Calu3 (cell line): ENCODE data around the gene COL8A2. TPM values are rescaled to one million over a fixed set of nuclear protein-coding genes. Genes with fewer than 3 reads are reported as not detected.

ENCODE experiments used
- BruUV-seq: library from RNA; stranded (reverse); fragments of 400-500 nt; replicated peaks from 2 replicates; lab custom pipeline; 2021; lab: Mats Ljungman, UMichigan
- CTCF ChIA-PET: fragments of 300-600 bp; sonication (Branson Sonifier 250); formaldehyde crosslinking; loops from one replicate; lab custom pipeline; 2022; ENCODE audit warnings: antibody characterized with exemption; lab: Charles Lee
- DNase-seq: peaks from one replicate; pipeline ENCODE4 v3.0.0; 2022
- H3K27ac Mint-ChIP-seq: one replicate; pipeline ENCODE4 v1.8.0; 2022; ENCODE audit warnings: mixed read lengths; ENCODE audit not compliant: unreplicated experiment
- H3K27me3 Mint-ChIP-seq: one replicate; pipeline ENCODE4 v1.8.0; 2022; ENCODE audit warnings: mixed read lengths; ENCODE audit not compliant: unreplicated experiment
- H3K36me3 Mint-ChIP-seq: one replicate; pipeline ENCODE4 v1.8.0; 2022; ENCODE audit warnings: mild to moderate bottlenecking, moderate library complexity, mixed read lengths; ENCODE audit not compliant: insufficient read depth, unreplicated experiment
- H3K4me1 Mint-ChIP-seq: one replicate; pipeline ENCODE4 v1.8.0; 2022; ENCODE audit warnings: mild to moderate bottlenecking, low read depth, mixed read lengths; ENCODE audit not compliant: unreplicated experiment
- H3K4me3 Mint-ChIP-seq: one replicate; pipeline ENCODE4 v1.8.0; 2022; ENCODE audit warnings: mild to moderate bottlenecking, low read depth, moderate library complexity, mixed read lengths; ENCODE audit not compliant: unreplicated experiment
- H3K9me3 Mint-ChIP-seq: one replicate; pipeline ENCODE4 v1.8.0; 2022; ENCODE audit warnings: low read depth, mixed read lengths; ENCODE audit not compliant: unreplicated experiment
- intact Hi-C: fragments of 100-400 bp; cut with micrococcal nuclease; formaldehyde crosslinking; loops from one replicate; pipeline ENCODE4 v1.10.0; 2022; ENCODE audit not compliant: unreplicated experiment
- total RNA-seq: library from RNA; stranded (reverse); gene quantifications from 2 replicates; pipeline ENCODE4 v1.2.3, GENCODE V29; 2022
- TF ChIP-seq, protein P1 (sequence below): fragments of 200-600 bp; IDR thresholded peaks from one replicate; pipeline ENCODE4 v1.8.0; 2022; ENCODE audit warnings: antibody characterized with exemption; ENCODE audit not compliant: unreplicated experiment

COL8A2 gene
- total RNA-seq, 1 experiment from 2014 or later, result not detected

DNA sequence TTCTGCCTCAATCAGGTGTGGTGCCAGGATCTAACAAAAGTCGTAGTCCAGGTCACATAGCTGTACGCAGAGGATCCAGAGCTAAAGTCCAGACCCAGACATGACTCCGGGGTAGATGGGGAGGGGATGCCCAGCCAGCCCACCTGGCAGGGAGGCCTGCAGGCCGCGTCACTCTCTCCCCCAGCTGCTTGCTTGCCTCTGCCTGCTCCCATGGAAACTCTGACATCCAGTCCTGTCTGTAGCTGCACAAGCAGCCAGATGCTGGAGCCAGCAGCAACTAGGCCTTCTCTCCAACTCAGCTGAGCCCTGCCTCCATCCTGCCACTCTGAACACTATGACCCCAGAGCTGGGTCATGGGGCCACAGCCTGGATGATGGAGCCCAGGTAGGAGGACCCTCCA lies 8.1 kb downstream of the COL8A2 start:
- Mint-ChIP-seq H3K27ac (no peak overlapping the region), H3K36me3 (no peaks in the 10 kb centered on the region), H3K4me1 (no peaks in the 10 kb centered on the region), H3K4me3 (no peak overlapping the region), H3K9me3 (no peaks in the 10 kb centered on the region), H3K27me3 (peaks cover 44% of the 10 kb centered on the region)
- CTCF ChIA-PET, result interaction anchor here (0.5 kb wide), 1 partner anchor 82 kb away, joined by 3 read pairs; no protein-coding TSS in a partner anchor
- BruUV-seq, result no TSS peak
- TF ChIP-seq, protein P1, sequence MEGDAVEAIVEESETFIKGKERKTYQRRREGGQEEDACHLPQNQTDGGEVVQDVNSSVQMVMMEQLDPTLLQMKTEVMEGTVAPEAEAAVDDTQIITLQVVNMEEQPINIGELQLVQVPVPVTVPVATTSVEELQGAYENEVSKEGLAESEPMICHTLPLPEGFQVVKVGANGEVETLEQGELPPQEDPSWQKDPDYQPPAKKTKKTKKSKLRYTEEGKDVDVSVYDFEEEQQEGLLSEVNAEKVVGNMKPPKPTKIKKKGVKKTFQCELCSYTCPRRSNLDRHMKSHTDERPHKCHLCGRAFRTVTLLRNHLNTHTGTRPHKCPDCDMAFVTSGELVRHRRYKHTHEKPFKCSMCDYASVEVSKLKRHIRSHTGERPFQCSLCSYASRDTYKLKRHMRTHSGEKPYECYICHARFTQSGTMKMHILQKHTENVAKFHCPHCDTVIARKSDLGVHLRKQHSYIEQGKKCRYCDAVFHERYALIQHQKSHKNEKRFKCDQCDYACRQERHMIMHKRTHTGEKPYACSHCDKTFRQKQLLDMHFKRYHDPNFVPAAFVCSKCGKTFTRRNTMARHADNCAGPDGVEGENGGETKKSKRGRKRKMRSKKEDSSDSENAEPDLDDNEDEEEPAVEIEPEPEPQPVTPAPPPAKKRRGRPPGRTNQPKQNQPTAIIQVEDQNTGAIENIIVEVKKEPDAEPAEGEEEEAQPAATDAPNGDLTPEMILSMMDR, result no peak
- no peak for DNase-seq
- intact Hi-C loops, result no loop called here

DNA sequence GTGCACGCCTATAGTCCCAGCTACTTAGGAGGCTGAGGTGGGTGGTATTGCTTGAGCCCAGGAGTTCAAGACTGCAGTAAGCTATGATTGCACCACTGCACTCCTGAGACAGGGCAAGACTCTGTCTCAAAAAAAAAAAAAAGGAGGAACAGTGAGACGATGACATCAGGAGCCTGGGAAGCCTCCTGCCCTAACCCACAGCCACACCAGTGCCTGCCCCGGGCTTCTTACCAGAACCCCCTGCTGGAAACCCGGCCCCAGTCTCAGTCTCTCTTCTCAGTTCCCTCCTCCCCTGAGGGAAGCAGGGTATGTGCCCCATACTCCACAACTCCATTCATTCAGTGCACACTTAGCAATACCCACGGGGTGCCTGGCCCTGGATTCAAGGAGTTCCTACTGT lies 9.1 kb downstream of the COL8A2 start:
- intact Hi-C loops, result no loop called here
- no peak overlapping the region for H3K27ac Mint-ChIP-seq
- CTCF ChIA-PET, result interaction anchor here (0.7 kb wide), 1 partner anchor 66 kb away, joined by 5 read pairs; no protein-coding TSS in a partner anchor
- no peaks in the 10 kb centered on the region for H3K9me3 Mint-ChIP-seq
- H3K4me3 Mint-ChIP-seq, result no peak overlapping the region
- DNase-seq, result no peak
- H3K27me3 Mint-ChIP-seq, result peaks cover 46% of the 10 kb centered on the region
- H3K4me1 Mint-ChIP-seq, result no peaks in the 10 kb centered on the region
- no peaks in the 10 kb centered on the region for H3K36me3 Mint-ChIP-seq
- BruUV-seq, result no TSS peak
- TF ChIP-seq, protein P1, result no peak

DNA sequence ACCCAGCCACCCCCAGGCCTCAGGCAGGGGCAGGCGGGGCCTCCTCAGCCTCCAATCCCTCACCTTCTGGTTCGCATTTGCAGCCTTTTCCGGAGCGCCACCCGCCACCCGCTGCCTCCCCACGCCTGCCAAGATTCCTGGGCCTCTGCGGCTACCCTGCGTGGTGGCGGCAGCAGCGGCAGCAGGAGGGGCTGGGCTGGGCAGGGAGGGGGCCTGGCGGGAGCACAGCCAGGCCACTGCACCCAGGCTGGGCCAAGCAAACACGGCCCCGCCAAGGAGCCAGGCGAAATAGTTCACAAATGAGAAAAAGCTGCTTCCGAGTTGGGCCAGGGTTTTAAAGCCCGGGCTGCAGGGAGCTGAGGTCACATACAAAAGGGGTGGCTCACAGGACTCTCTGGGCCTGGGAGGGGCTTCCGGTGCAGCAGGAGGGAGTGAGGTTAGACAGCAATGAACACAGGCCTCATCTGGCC lies 9.8 kb downstream of the COL8A2 start:
- DNase-seq, result no peak
- no peak overlapping the region for H3K27ac Mint-ChIP-seq
- H3K4me3 Mint-ChIP-seq, result no peak overlapping the region
- no TSS peak for BruUV-seq
- H3K27me3 Mint-ChIP-seq, result peaks cover 50% of the 10 kb centered on the region
- intact Hi-C loops, result no loop called here
- TF ChIP-seq, protein P1, result no peak
- H3K9me3 Mint-ChIP-seq, result no peaks in the 10 kb centered on the region
- CTCF ChIA-PET, result interaction anchor here (0.7 kb wide), 1 partner anchor 65 kb away, joined by 5 read pairs; no protein-coding TSS in a partner anchor
- no peaks in the 10 kb centered on the region for H3K4me1 Mint-ChIP-seq
- H3K36me3 Mint-ChIP-seq, result no peaks in the 10 kb centered on the region

DNA sequence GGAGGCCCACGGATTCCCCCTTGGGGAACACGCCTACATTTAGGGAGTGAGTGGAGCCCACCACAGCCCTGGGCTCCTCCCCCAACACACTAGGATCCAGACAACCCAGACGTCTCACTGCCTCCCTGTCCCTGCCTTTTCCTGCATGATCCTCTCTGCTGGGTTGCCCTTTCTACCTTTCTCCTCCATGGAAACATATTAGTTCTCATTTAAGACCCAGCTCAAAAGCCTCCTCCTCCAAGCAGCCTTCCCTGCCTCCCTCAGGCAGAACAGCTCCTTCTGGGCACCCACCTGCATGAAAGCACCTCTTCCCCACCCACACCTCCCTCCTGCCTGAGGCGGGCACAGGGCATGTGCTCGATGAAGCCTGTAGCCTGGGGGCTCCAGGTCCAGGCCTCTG lies 10.7 kb downstream of the COL8A2 start:
- BruUV-seq, result no TSS peak
- no peak for DNase-seq
- H3K9me3 Mint-ChIP-seq, result no peaks in the 10 kb centered on the region
- H3K36me3 Mint-ChIP-seq, result no peaks in the 10 kb centered on the region
- H3K27ac Mint-ChIP-seq, result no peak overlapping the region
- H3K27me3 Mint-ChIP-seq, result peaks cover 50% of the 10 kb centered on the region
- H3K4me1 Mint-ChIP-seq, result peaks cover 2% of the 10 kb centered on the region
- CTCF ChIA-PET, result no interaction called here
- no peak overlapping the region for H3K4me3 Mint-ChIP-seq
- intact Hi-C loops, result no loop called here
- TF ChIP-seq, protein P1, result no peak
